Body of pancreas (tissue), 4 donors: ENCODE data around the gene GDPD4. TPM values are rescaled to one million over a fixed set of nuclear protein-coding genes. Genes with fewer than 3 reads are reported as not detected.

Experiments
- ATAC-seq: fragments of 150-250 bp; one replicate; pipeline ENCODE4 v1.9.1; 2016
- DNase-seq, 4 donors: peaks; one replicate each; pipeline ENCODE4 v3.0.0-alpha.2; 2019
- H3K27ac ChIP-seq, 4 donors: fragments of 200-600 bp; sonication (generic); 1 replicate in 3 of 4; 2 replicates in 1 of 4; pipeline versions ENCODE4 v1.5.1 to v1.6.1; 2016 to 2019; ENCODE audit warnings: mild to moderate bottlenecking in 1 of 4, mixed read lengths in 1 of 4, moderate library complexity in 1 of 4
- H3K27me3 ChIP-seq, 2 donors: fragments of 200-600 bp; sonication (generic); one replicate each; pipeline ENCODE4 v1.6.0; 2016; ENCODE audit warnings: mild to moderate bottlenecking in 1 of 2
- H3K36me3 ChIP-seq, 2 donors: fragments of 200-600 bp; sonication (generic); replicated peaks in 1 of 2; 2 replicates each; pipeline ENCODE4 v1.5.1; 2016; ENCODE audit warnings: low read depth in 2 of 2; ENCODE audit not compliant: insufficient read depth in 1 of 2
- H3K4me1 ChIP-seq: fragments of 200-600 bp; sonication (generic); one replicate; pipeline ENCODE4 v1.6.0; 2016
- H3K4me3 ChIP-seq, 2 donors: fragments of 200-600 bp; sonication (generic); 1 replicate in 1 of 2; 2 replicates in 1 of 2; pipeline ENCODE4 v1.5.1; 2016 to 2019
- H3K9me3 ChIP-seq, 3 donors: fragments of 200-600 bp; sonication (generic); 1 replicate in 2 of 3; 2 replicates in 1 of 3; pipeline ENCODE4 v1.5.1; 2016
- POLR2A ChIP-seq, 3 donors: fragments of 450-650 bp; IDR thresholded peaks; one replicate each; pipeline ENCODE4 v1.6.1; 2016; ENCODE audit warnings: antibody characterized with exemption in 3 of 3, mild to moderate bottlenecking in 2 of 3
- WGBS, 2 donors: methylation state at CpG; one replicate each; pipeline ENCODE4 v1.1.5; 2017; 5-methylcytosine and 5-hydroxymethylcytosine counted together
- intact Hi-C: fragments of 100-400 bp; cut with DNase I; formaldehyde crosslinking; loops from one replicate; pipeline ENCODE4 v1.15.1; 2023
- total RNA-seq, 2 donors: library from RNA; depleted of rRNA; stranded (reverse); fragments of >200 nt; gene quantifications; one replicate each; pipeline ENCODE4 v1.1.0, GENCODE V29; 2016
- TF ChIP-seq, protein P1 (sequence below), 7 experiments: fragments of 450-650 bp in 4 of 7; fragments of 200-600 bp in 3 of 7; sonication (generic) in 3 of 7; IDR thresholded peaks; one replicate each; pipeline ENCODE4 v1.5.1; 2016 to 2019; ENCODE audit warnings: antibody characterized with exemption in 7 of 7

Gene GDPD4
- total RNA-seq, 2 donors from 2014 or later, result not detected

DNA sequence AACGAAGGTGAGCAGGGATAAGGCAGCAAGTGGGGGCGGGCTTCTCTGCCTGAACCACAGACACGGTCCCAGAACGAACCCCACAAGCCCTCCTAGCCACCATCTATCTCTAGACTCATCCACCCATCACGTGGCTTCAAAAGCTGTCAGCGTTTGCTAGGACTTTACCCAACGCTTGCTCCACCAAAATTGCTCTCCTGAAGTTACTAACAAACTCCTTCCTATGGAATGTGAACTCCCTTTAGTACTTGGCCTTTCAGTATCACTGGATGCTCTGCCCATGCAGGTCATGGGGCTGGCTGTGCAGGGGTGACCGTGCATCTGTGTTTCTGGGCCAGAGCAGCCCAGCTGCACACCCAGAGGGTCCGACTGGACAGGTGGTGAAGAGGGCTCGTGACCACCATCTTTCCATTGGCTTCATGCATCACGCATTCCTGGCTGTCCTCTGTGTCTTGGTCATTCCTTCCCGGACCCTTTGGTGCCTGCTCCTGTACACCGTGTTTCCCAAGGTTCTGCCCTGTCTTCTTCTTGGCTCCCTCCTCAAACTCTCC, 88.4 kb downstream of the GDPD4 start:
- H3K4me3 ChIP-seq, result no peak overlapping the region
- intact Hi-C loops, result no loop called here
- H3K9me3 ChIP-seq, result no peaks in the 10 kb centered on the region
- H3K27ac ChIP-seq, result no peak overlapping the region
- 80 to 88% methylated on average over 13 of the region's 13 CpGs for WGBS, 2 donors
- H3K4me1 ChIP-seq, result peaks cover 9% of the 10 kb centered on the region
- no peak for TF ChIP-seq POLR2A (IDR thresholded peaks at IDR 0.05)
- TF ChIP-seq, protein P1, sequence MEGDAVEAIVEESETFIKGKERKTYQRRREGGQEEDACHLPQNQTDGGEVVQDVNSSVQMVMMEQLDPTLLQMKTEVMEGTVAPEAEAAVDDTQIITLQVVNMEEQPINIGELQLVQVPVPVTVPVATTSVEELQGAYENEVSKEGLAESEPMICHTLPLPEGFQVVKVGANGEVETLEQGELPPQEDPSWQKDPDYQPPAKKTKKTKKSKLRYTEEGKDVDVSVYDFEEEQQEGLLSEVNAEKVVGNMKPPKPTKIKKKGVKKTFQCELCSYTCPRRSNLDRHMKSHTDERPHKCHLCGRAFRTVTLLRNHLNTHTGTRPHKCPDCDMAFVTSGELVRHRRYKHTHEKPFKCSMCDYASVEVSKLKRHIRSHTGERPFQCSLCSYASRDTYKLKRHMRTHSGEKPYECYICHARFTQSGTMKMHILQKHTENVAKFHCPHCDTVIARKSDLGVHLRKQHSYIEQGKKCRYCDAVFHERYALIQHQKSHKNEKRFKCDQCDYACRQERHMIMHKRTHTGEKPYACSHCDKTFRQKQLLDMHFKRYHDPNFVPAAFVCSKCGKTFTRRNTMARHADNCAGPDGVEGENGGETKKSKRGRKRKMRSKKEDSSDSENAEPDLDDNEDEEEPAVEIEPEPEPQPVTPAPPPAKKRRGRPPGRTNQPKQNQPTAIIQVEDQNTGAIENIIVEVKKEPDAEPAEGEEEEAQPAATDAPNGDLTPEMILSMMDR (IDR thresholded peaks at IDR 0.05), result no peak
- no peaks in the 10 kb centered on the region for H3K27me3 ChIP-seq
- no peak for DNase-seq
- H3K36me3 ChIP-seq, result no peaks in the 10 kb centered on the region
- no peak for ATAC-seq

DNA sequence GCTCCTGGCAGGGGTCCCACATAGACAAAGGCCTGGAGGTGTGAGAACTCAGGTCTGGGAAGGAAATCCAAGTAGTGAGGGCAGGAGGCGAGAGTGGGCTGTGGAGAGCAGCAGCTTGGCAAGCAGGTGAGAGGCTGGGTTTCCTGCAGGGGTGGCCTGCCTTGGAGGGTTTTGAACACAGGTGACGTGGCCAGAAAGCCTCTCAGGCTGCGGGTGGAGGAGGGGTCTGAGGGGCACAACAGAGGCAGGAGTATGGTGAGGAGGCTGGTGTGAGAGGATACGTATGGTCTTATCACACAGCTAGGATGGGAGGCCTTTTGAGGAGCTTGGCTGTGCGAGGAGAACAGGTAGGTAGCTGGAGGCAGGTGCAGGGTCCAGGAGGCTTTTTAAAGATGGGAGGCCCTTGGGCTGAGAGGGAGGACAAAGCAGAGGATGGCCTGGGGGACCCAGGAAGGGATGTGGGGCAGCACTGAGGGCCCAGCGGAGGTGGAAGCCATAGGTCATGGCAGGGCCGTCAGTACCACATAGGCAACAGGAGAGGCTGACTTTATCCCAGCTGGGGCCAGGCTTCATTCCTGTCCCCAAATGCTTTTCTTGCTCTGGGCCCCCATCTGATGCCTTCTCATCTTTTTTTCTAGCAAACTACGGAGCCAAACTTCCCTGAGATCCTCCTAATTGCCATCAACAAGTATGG, 89.0 kb downstream of the GDPD4 start:
- WGBS, 2 donors, result 87 to 93% methylated on average over 8 of the region's 8 CpGs
- no peak for ATAC-seq
- Histone ChIP-seq H3K4me1 (peaks cover 9% of the 10 kb centered on the region), H3K27ac (no peak overlapping the region), H3K9me3 (no peaks in the 10 kb centered on the region), H3K27me3 (no peaks in the 10 kb centered on the region), H3K4me3 (no peak overlapping the region), H3K36me3 (no peaks in the 10 kb centered on the region)
- DNase-seq, result no peak
- TF ChIP-seq POLR2A (IDR thresholded peaks at IDR 0.05), result no peak
- TF ChIP-seq, protein P1 (IDR thresholded peaks at IDR 0.05), result no peak
- intact Hi-C loops, result no loop called here

DNA sequence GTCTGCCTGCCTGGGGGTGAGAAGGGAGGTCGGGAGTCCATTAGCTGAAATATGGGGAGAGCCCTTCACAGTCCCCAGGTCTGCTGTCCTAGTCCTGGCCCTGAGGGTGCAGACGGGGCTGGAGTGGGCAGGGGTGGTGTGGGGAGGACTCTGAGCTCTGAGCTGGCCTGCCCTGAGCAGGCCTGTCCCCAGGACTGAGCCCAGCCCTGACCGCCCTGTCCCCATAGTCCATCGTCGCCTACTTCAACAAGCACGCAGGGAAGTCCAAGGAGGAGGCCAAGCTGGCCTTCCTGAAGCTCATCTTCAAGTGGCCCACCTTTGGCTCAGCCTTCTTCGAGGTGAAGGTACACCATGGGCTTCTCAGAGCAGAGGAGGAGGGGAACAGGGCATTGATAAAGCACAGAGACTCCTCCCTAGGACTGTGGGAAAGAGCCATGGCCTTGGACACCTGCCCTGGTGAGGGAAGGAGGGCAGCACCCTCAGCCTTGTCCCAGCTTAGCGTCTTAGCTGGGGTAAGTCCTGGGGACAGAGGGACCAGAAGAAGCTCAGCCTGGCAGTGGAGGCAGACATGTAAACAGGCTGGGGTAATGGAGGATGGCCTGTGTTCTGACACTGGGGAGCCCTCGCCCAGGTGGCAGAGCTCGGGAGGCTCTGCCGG, 89.8 kb downstream of the GDPD4 start:
- peak in 2 of 4 donors; percentile 14 to 44 for DNase-seq
- Histone ChIP-seq H3K27ac (no peak overlapping the region), H3K4me1 (peaks cover 9% of the 10 kb centered on the region), H3K4me3 (no peak overlapping the region), H3K36me3 (no peaks in the 10 kb centered on the region), H3K27me3 (no peaks in the 10 kb centered on the region), H3K9me3 (no peaks in the 10 kb centered on the region)
- TF ChIP-seq POLR2A (IDR thresholded peaks at IDR 0.05), result no peak
- TF ChIP-seq, protein P1 (IDR thresholded peaks at IDR 0.05), result no peak
- ATAC-seq, result no peak
- intact Hi-C loops, result no loop called here
- 79 to 81% methylated on average over 7 to 11 of the region's 11 CpGs for WGBS, 2 donors

DNA sequence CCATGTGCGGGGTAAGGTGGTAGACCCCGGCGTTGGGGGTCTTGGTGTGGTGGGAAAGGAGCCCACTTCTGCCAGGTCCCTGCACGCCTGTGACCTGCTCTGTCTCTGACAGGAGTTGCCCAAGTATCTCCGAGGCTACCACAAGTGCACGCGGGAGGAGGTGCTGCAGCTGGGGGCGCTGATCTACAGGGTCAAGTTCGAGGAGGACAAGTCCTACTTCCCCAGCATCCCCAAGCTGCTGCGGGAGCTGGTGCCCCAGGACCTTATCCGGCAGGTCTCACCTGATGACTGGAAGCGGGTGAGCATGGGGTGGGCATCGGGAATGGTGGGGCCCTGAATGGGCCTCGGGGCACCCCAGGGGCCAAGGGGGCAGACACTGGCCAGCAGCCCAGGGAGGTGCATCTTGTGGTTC, 90.4 kb downstream of the GDPD4 start:
- TF ChIP-seq, protein P1 (IDR thresholded peaks at IDR 0.05), result no peak
- TF ChIP-seq POLR2A (IDR thresholded peaks at IDR 0.05), result no peak
- Histone ChIP-seq H3K4me3 (no peak overlapping the region), H3K27ac (no peak overlapping the region), H3K4me1 (peaks cover 9% of the 10 kb centered on the region), H3K27me3 (no peaks in the 10 kb centered on the region), H3K9me3 (no peaks in the 10 kb centered on the region), H3K36me3 (no peaks in the 10 kb centered on the region)
- intact Hi-C loops, result no loop called here
- peak in 2 of 4 donors; percentile 10 for DNase-seq
- ATAC-seq, result no peak
- WGBS, 2 donors, result 89 to 95% methylated on average over 9 to 14 of the region's 14 CpGs
